Vagina (tissue), 2 donors: ENCODE data around the gene PPP1R15B. TPM values are rescaled to one million over a fixed set of nuclear protein-coding genes. Genes with fewer than 3 reads are reported as not detected.
"Not testable (repeated sequence)": the region's sequence is repeated elsewhere in the genome, so short reads cannot be mapped to it uniquely, and the experiment has no call there.

Experiments
- DNase-seq, 2 donors: peaks; one replicate each; pipeline ENCODE4 v3.0.0-alpha.2; 2017; ENCODE audit errors: extremely low spot score in 2 of 2
- H3K27ac ChIP-seq: fragments of 200-600 bp; sonication (generic); one replicate; pipeline ENCODE4 v1.5.1; 2019
- H3K27me3 ChIP-seq: fragments of 200-600 bp; sonication (generic); one replicate; pipeline ENCODE4 v1.5.1; 2019
- H3K36me3 ChIP-seq, 2 donors: fragments of 200-600 bp; sonication (generic); one replicate each; pipeline ENCODE4 v1.5.1; 2017 to 2019
- H3K4me1 ChIP-seq: fragments of 200-600 bp; sonication (generic); one replicate; pipeline ENCODE4 v1.5.1; 2019
- H3K4me3 ChIP-seq, 2 donors: fragments of 200-600 bp; sonication (generic); 1 replicate in 1 of 2; 2 replicates in 1 of 2; pipeline ENCODE4 v1.5.1; 2016 to 2019
- H3K9me3 ChIP-seq: fragments of 200-600 bp; sonication (generic); one replicate; pipeline ENCODE4 v1.5.1; 2019
- CTCF ChIP-seq, 3 experiments: fragments of 450-650 bp in 2 of 3; fragments of 200-600 bp in 1 of 3; sonication (generic) in 1 of 3; IDR thresholded peaks; one replicate each; pipeline ENCODE4 v1.5.1; 2017 to 2019; ENCODE audit warnings: antibody characterized with exemption in 3 of 3, mild to moderate bottlenecking in 2 of 3, moderate library complexity in 2 of 3
- POLR2A ChIP-seq, 2 donors: fragments of 450-650 bp; IDR thresholded peaks; one replicate each; pipeline ENCODE4 v1.6.1; 2017; ENCODE audit warnings: antibody characterized with exemption in 2 of 2, mild to moderate bottlenecking in 2 of 2, moderate library complexity in 2 of 2
- POLR2AphosphoS5 ChIP-seq, 2 donors: sonication (generic); formaldehyde crosslinking; IDR thresholded peaks; one replicate each; pipeline ENCODE4 v1.9.0; 2017; ENCODE audit warnings: antibody characterized with exemption in 2 of 2, mild to moderate bottlenecking in 2 of 2, low read depth in 1 of 2; ENCODE audit not compliant: insufficient read depth in 1 of 2
- intact Hi-C: fragments of 100-400 bp; cut with DNase I; formaldehyde crosslinking; loops from one replicate; pipeline ENCODE4 v1.15.1; 2023
- total RNA-seq: library from RNA; depleted of rRNA; stranded (reverse); fragments of >200 nt; gene quantifications from one replicate; pipeline ENCODE4 v1.2.3, GENCODE V29; 2016

The PPP1R15B gene
- total RNA-seq, 1 donor from 2014 or later, result 42.0 TPM

GRCh38 chr1:204426474-204426873 lies 14.9 kb upstream of the PPP1R15B start:
- intact Hi-C loops, result no loop called here
- peak in 1 of 2 donors; percentile 56 for DNase-seq
- Histone ChIP-seq H3K9me3 (no peaks in the 10 kb centered on the region), H3K4me1 (peaks cover 7% of the 10 kb centered on the region), H3K36me3 (peaks cover 0 to 37% of the 10 kb centered on the region in 2 donors), H3K27ac (no peak overlapping the region), H3K27me3 (no peaks in the 10 kb centered on the region), H3K4me3 (no peak overlapping the region)
- TF ChIP-seq CTCF (IDR thresholded peaks at IDR 0.05), result no peak
- TF ChIP-seq POLR2A (IDR thresholded peaks at IDR 0.05), result no peak
- TF ChIP-seq POLR2AphosphoS5 (IDR thresholded peaks at IDR 0.05; ENCODE audit: insufficient read depth in 1 of 2, low read depth in 1 of 2), result no peak

GRCh38 chr1:204426035-204426436 lies 14.4 kb upstream of the PPP1R15B start:
- H3K36me3 ChIP-seq, result peaks cover 0 to 37% of the 10 kb centered on the region in 2 donors
- peaks cover 2% of the 10 kb centered on the region for H3K4me1 ChIP-seq
- TF ChIP-seq POLR2A (IDR thresholded peaks at IDR 0.05) (no peak), POLR2AphosphoS5 (IDR thresholded peaks at IDR 0.05; ENCODE audit: insufficient read depth in 1 of 2, low read depth in 1 of 2) (no peak), CTCF (IDR thresholded peaks at IDR 0.05) (no peak)
- no peak overlapping the region for H3K4me3 ChIP-seq
- no peaks in the 10 kb centered on the region for H3K27me3 ChIP-seq
- no peak overlapping the region for H3K27ac ChIP-seq
- H3K9me3 ChIP-seq, result no peaks in the 10 kb centered on the region
- intact Hi-C loops, result no loop called here
- peak in 1 of 2 donors; percentile 61 for DNase-seq

- H3K36me3 ChIP-seq, result peaks cover 0 to 37% of the 10 kb centered on the region in 2 donors
- DNase-seq, result peak in 1 of 2 donors; percentile 80
- no peaks in the 10 kb centered on the region for H3K4me1 ChIP-seq
- no peaks in the 10 kb centered on the region for H3K27me3 ChIP-seq
- no peaks in the 10 kb centered on the region for H3K9me3 ChIP-seq
- H3K4me3 ChIP-seq, result no peak overlapping the region
- no peak overlapping the region for H3K27ac ChIP-seq
- intact Hi-C loops, result no loop called here
- no peak for TF ChIP-seq POLR2A (IDR thresholded peaks at IDR 0.05)
- no peak for TF ChIP-seq POLR2AphosphoS5 (IDR thresholded peaks at IDR 0.05; ENCODE audit: insufficient read depth in 1 of 2, low read depth in 1 of 2)
- no peak for TF ChIP-seq CTCF (IDR thresholded peaks at IDR 0.05)
Measured at GRCh38 chr1:204424621-204425020, 13.0 kb upstream of the PPP1R15B start.

- H3K4me3 ChIP-seq, H3K9me3 ChIP-seq, intact Hi-C loops, H3K27me3 ChIP-seq: not testable (repeated sequence)
- H3K27ac ChIP-seq, result peak overlapping the region; percentile 27
- peak in 1 of 2 donors; percentile 69 for DNase-seq
- H3K36me3 ChIP-seq, result peaks cover 0 to 27% of the 10 kb centered on the region in 2 donors
- peaks cover 21% of the 10 kb centered on the region for H3K4me1 ChIP-seq
Measured at GRCh38 chr1:204422061-204422705, 10.6 kb upstream of the PPP1R15B start.

- Histone ChIP-seq H3K27me3 (no peaks in the 10 kb centered on the region), H3K4me1 (peaks cover 29% of the 10 kb centered on the region), H3K36me3 (peaks cover 0 to 24% of the 10 kb centered on the region in 2 donors), H3K27ac (no peak overlapping the region), H3K4me3 (no peak overlapping the region), H3K9me3 (no peaks in the 10 kb centered on the region)
- TF ChIP-seq POLR2A (IDR thresholded peaks at IDR 0.05) (no peak), POLR2AphosphoS5 (IDR thresholded peaks at IDR 0.05; ENCODE audit: insufficient read depth in 1 of 2, low read depth in 1 of 2) (no peak), CTCF (IDR thresholded peaks at IDR 0.05) (no peak)
- intact Hi-C loops, result no loop called here
- peak in 1 of 2 donors; percentile 3 for DNase-seq
Measured at GRCh38 chr1:204421441-204421840, 9.8 kb upstream of the PPP1R15B start.
